ENCODE measurements around the gene ZNF628.

Gene ZNF628

DNA sequence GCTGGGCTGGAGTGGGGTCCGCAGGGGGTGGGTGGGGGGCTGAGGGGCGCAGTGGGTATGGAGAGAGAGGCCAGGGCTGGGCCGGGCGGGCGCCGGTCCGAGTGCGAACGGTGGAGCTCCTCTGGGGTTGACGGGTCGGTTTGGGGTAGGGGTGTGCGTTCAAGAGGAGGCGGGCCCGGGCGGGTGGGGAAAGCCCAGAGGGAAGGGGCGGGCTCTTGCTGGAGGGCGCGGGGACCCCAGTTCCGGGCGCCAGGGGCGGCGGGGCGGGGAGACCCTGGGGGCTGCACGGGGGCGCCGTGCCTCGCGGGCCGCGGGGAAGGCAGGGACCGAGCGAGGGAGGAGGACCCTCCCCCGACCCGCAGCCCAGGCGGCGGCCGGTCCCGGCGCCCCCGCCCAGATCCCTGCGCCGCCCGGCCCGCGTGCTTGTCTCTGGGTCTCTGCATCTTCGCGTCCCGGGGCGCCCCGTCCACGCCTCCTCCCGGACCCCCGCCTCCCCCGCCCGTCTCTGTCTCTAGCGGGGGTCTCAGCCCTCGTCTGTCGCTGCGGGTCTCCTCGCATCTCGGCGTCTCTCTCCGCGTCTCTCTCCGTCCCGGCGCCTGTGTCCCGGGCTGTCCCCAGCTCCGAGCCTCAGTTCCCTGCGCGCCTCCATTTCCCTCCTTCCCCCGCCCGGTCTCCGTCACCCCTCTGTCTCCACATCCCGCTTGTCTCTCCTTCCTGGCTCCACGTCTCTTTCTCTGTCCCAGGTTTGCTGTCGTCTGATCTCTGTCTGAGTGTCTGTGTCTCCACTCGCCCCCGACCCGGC lies 25.1 kb upstream of the ZNF628 start:
- POLR2A ChIA-PET = interaction anchor here (0.6 to 0.9 kb wide), 3 partner anchors 10 to 362 kb away, joined by 3 to 4 read pairs (median 3); partner anchors contain the start of gene ISOC2
- CTCF ChIA-PET = interaction anchor here (0.6 to 1.0 kb wide), 5 partner anchors 16 to 203 kb away, joined by 3 to 5 read pairs (median 4); no protein-coding TSS in a partner anchor
- H3K9me3 ChIP-seq (ENCODE audit: control insufficient read depth, insufficient read depth, low read depth, low read length) = no peaks in the 10 kb centered on the region
- TF ChIP-seq TSHZ1 (tag by site-specific recombination; IDR thresholded peaks at IDR 0.05; ENCODE audit: borderline replicate concordance) (no peak), EGR2 (tag by site-specific recombination; IDR thresholded peaks at IDR 0.05; ENCODE audit: low read depth) (0 out of 2 replicates have a peak, but pooled peaks have one; percentile 24), ZNF621 (tag by site-specific recombination; IDR thresholded peaks at IDR 0.05) (no peak), BCL11A (tag by site-specific recombination; IDR thresholded peaks at IDR 0.05; ENCODE audit: low read depth) (no peak), ZBTB17 (tag by site-specific recombination; IDR thresholded peaks at IDR 0.05) (no peak), IKZF3 (tag by site-specific recombination; IDR thresholded peaks at IDR 0.05) (no peak), KLF8 (tag by site-specific recombination; IDR thresholded peaks at IDR 0.05) (peak; percentile 55; the same call in 1 of the 2 replicates), ZNF830 (tag by site-specific recombination; IDR thresholded peaks at IDR 0.05; ENCODE audit: low read depth) (no peak), ZNF701 (tag by site-specific recombination; IDR thresholded peaks at IDR 0.05) (no peak), ZFHX2 (tag by site-specific recombination; conservative IDR thresholded peaks at IDR 0.05) (peak; percentile 52), ZBTB10 (tag by site-specific recombination; IDR thresholded peaks at IDR 0.05) (peak; percentile 71), ZBTB20 (tag by site-specific recombination; IDR thresholded peaks at IDR 0.05) (peak; percentile 26; the same call in 1 of the 2 replicates), KLF1 (tag by site-specific recombination; IDR thresholded peaks at IDR 0.05) (no peak), ZNF558 (tag by site-specific recombination; IDR thresholded peaks at IDR 0.05) (no peak), ZNF366 (tag by site-specific recombination; conservative IDR thresholded peaks at IDR 0.05) (peak; percentile 44; the same call in 1 of the 2 replicates), PRDM10 (tag by site-specific recombination; IDR thresholded peaks at IDR 0.05) (peak; percentile 57; the same call in 1 of the 2 replicates), PATZ1 (tag by site-specific recombination; IDR thresholded peaks at IDR 0.05) (0 out of 2 replicates have a peak, but pooled peaks have one; percentile 52), ZBTB7A (tag by site-specific recombination; IDR thresholded peaks at IDR 0.05; ENCODE audit: low read depth) (0 out of 2 replicates have a peak, but pooled peaks have one; percentile 50), ZNF513 (tag by site-specific recombination; IDR thresholded peaks at IDR 0.05) (no peak), ZNF433 (tag by site-specific recombination; IDR thresholded peaks at IDR 0.05; ENCODE audit: low read depth) (no peak)
- TF ChIP-seq, protein P1, sequence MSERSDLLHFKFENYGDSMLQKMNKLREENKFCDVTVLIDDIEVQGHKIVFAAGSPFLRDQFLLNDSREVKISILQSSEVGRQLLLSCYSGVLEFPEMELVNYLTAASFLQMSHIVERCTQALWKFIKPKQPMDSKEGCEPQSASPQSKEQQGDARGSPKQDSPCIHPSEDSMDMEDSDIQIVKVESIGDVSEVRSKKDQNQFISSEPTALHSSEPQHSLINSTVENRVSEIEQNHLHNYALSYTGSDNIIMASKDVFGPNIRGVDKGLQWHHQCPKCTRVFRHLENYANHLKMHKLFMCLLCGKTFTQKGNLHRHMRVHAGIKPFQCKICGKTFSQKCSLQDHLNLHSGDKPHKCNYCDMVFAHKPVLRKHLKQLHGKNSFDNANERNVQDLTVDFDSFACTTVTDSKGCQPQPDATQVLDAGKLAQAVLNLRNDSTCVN (tag by site-specific recombination; optimal IDR thresholded peaks at IDR 0.05) = peak; percentile 42

More for the DNA sequence above, 25.1 kb upstream of the ZNF628 start:
- H3K36me3 ChIP-seq (ENCODE audit: control insufficient read depth in 2 of 2, insufficient read depth in 1 of 2, low read length in 2 of 2) = no peaks in the 10 kb centered on the region
- H3K27ac ChIP-seq (ENCODE audit: extremely low read depth, low read depth, low read length) = no peak overlapping the region
- H3K4me3 ChIP-seq (ENCODE audit: low read depth, low read length) = 0 out of 2 replicates have a peak overlapping the region, but pooled peaks have one; percentile 4
- no peaks in the 10 kb centered on the region for H3K4me1 ChIP-seq (ENCODE audit: control insufficient read depth, insufficient read depth, low read length)

Measured in HEK293 (cell line).